ENCODE data around the gene TLE2.

The TLE2 gene

GRCh38 chr19:3067563-3067962 is 38.5 kb upstream of the TLE2 start:
- TF ChIP-seq, protein P1, sequence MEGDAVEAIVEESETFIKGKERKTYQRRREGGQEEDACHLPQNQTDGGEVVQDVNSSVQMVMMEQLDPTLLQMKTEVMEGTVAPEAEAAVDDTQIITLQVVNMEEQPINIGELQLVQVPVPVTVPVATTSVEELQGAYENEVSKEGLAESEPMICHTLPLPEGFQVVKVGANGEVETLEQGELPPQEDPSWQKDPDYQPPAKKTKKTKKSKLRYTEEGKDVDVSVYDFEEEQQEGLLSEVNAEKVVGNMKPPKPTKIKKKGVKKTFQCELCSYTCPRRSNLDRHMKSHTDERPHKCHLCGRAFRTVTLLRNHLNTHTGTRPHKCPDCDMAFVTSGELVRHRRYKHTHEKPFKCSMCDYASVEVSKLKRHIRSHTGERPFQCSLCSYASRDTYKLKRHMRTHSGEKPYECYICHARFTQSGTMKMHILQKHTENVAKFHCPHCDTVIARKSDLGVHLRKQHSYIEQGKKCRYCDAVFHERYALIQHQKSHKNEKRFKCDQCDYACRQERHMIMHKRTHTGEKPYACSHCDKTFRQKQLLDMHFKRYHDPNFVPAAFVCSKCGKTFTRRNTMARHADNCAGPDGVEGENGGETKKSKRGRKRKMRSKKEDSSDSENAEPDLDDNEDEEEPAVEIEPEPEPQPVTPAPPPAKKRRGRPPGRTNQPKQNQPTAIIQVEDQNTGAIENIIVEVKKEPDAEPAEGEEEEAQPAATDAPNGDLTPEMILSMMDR (IDR thresholded peaks at IDR 0.05; ENCODE audit: extremely low read depth, insufficient read depth, missing control alignments) = no peak
- in situ Hi-C loops (cut with MboI; ENCODE audit: low pct_unique_long_range_greater_than_20kb, low sequenced_read_pairs, unreplicated experiment) = no loop called here
- DNase-seq (ENCODE audit: low spot score) = peak; percentile 23

DNA sequence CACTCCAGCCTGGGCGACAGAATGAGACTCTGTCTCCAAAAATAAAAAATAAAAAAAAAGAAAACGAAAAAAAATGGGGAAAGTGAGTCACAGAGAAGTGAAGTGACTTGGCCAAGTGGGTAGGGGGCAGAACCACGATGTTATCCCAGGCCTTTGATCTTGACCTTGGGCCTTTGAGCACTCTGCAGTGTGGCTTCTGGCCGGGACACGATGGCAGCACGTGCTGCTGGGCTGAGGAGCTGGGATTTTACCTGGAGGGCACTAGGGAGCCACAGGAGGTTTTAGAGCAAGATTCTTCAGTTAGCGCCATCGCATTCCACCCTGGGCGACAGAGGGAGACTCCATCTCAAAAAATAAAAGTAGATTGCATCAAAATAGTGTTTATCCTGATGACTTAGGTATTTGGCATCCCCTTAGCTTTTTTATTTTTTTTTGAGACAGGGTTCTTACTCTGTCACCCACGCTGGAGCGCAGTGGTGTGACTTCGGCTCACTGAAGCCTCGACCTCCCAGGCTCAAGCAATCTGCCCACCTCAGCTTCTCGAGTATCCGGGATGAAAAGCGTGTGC is 37.5 kb upstream of the TLE2 start:
- TF ChIP-seq, protein P1 (IDR thresholded peaks at IDR 0.05; ENCODE audit: extremely low read depth, insufficient read depth, missing control alignments) = no peak
- no peak for DNase-seq (ENCODE audit: low spot score)
- in situ Hi-C loops (cut with MboI; ENCODE audit: low pct_unique_long_range_greater_than_20kb, low sequenced_read_pairs, unreplicated experiment) = no loop called here

GRCh38 chr19:3065675-3066357 is 36.7 kb upstream of the TLE2 start:
- in situ Hi-C loops (cut with MboI; ENCODE audit: low pct_unique_long_range_greater_than_20kb, low sequenced_read_pairs, unreplicated experiment) = no loop called here
- TF ChIP-seq, protein P1 (IDR thresholded peaks at IDR 0.05; ENCODE audit: extremely low read depth, insufficient read depth, missing control alignments) = no peak
- DNase-seq (ENCODE audit: low spot score) = peak; percentile 85

DNA sequence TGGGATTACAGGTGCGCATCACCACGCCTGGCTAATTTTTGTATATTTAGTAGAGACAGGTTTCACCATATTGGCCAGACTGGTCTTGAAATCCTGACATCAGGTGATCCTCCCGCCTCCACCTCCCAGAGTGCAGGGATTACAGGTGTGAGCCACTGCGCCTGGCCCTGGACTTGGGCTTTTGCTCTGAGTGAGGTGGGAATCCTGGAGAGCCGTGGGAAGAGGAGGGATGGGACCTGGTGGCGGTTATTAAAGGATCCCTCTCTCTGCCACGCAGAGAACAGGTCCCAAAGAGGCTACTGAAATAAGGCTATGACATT is 34.9 kb upstream of the TLE2 start:
- TF ChIP-seq, protein P1 (IDR thresholded peaks at IDR 0.05; ENCODE audit: extremely low read depth, insufficient read depth, missing control alignments) = no peak
- DNase-seq (ENCODE audit: low spot score) = no peak
- in situ Hi-C loops (cut with MboI; ENCODE audit: low pct_unique_long_range_greater_than_20kb, low sequenced_read_pairs, unreplicated experiment) = no loop called here

DNA sequence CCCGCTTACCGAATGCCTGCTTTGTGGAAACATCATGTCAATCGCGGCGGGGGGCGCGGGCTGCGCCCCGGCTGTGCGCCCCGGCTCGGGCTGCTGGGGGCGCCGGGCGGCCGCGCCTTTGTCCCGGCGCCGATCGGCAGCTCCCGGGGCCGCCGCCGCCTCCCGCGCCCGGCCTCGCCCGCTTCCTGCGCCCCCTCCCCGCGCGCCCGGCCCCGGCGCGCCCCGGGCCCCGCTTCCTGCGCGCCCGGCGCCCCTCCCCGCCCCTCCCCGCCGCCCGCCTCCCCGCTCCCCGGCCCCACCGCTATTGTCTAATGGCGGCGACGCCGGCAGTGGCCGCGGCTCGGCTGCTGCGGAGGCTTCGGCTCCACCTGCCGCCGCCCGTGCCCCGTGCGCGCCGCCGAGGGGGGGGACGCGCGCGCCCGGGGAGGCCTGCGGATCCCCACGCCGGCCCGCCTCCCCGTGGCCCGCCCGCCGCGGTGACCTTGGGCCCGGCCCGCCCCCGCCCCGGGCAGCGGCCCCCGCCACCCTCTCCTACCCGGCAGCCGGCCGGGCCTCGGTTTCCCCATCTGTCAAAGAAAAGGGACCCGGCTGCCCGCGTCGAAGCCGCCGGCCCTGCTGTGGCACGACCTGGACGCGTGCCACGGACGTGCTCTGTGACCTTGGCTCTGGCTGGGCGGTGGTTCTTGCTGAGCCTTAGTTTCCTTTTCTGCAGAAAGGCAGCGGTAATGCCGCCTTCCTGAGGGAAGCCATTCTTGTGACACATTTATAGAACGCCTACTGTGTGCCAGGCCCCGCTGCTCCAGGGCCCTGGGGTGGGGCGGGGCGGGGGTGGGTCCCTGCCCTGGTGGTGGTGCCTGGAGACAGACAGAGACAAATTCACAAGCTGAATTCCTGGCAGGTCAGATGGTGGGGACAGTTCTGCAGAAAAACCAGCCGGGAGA is 33.4 kb upstream of the TLE2 start, which contains the start of gene TLE5:
TSS of gene TLE5 (minus strand) at position 331 of the 941 bp plus-strand sequence. CDS start at position 36, 295 bp downstream.
- TF ChIP-seq, protein P1 (IDR thresholded peaks at IDR 0.05; ENCODE audit: extremely low read depth, insufficient read depth, missing control alignments) = peak; percentile 6
- in situ Hi-C loops (cut with MboI; ENCODE audit: low pct_unique_long_range_greater_than_20kb, low sequenced_read_pairs, unreplicated experiment) = no loop called here
- peak; percentile 91 for DNase-seq (ENCODE audit: low spot score)
